Activated T-helper 2 cell treated with anti-CD3 and anti-CD28 coated beads, Interferon-gamma antibody, Interleukin-2, Interleukin-4, amounts not matched to agents 10 μg/mL and 5 μg/mL and 100 μg/mL, durations not matched to agents 14 hours and 24 hours and 36 hours (primary cell): ENCODE measurements around the gene KLHL13. TPM values are rescaled to one million over a fixed set of nuclear protein-coding genes. Genes with fewer than 3 reads are reported as not detected.
"Not testable (repeated sequence)": the region's sequence is repeated elsewhere in the genome, so short reads cannot be mapped to it uniquely, and the experiment has no call there.

Experiments used
- DNase-seq: peaks from one replicate; pipeline ENCODE4 v3.0.0; 2021; ENCODE audit warnings: low spot score
- H3K27ac Mint-ChIP-seq: one replicate; pipeline ENCODE4 v1.8.0; 2021; ENCODE audit warnings: mixed read lengths
- H3K27me3 Mint-ChIP-seq: one replicate; pipeline ENCODE4 v1.8.0; 2021; ENCODE audit warnings: low read depth, mixed read lengths
- H3K36me3 Mint-ChIP-seq: one replicate; pipeline ENCODE4 v1.8.0; 2021; ENCODE audit warnings: low read depth, mixed read lengths
- H3K4me1 Mint-ChIP-seq: one replicate; pipeline ENCODE4 v1.8.0; 2021; ENCODE audit warnings: low read depth, mixed read lengths
- H3K4me3 Mint-ChIP-seq: one replicate; pipeline ENCODE4 v1.8.0; 2021; ENCODE audit warnings: low read depth, mild to moderate bottlenecking, moderate library complexity, mixed read lengths
- H3K9me3 Mint-ChIP-seq: one replicate; pipeline ENCODE4 v1.8.0; 2021; ENCODE audit warnings: mixed read lengths
- intact Hi-C: fragments of 100-400 bp; cut with micrococcal nuclease; formaldehyde crosslinking; loops from one replicate; pipeline ENCODE4 v1.15.1; 2023
- total RNA-seq: library from RNA; stranded (reverse); gene quantifications from 2 replicates; pipeline ENCODE4 v1.2.3, GENCODE V29; 2022

Gene KLHL13
- total RNA-seq, 1 donor from 2014 or later = 0.32 TPM

DNA sequence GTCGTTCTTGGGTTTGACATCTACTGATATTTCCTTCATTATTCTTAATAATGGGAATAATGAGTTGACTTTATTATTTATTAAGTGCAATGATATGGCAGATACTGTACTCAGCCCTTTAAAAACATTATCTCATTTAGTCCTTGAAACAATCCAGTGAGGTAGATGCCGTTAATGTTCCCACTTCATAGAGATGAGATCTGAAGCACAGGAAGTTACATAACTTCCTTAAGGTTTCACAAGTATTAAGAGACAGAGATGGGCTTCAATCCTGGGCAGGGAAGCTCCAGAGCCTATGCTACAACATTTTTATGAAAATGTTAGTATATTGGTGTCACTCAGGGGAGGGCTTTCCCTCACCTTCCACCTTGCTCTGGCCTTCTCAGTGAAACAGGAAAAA, 9.7 kb upstream of the KLHL13 start:
- intact Hi-C loops = no loop called here
- Mint-ChIP-seq H3K27me3 (no peaks in the 10 kb centered on the region), H3K4me1 (no peaks in the 10 kb centered on the region), H3K4me3 (no peak overlapping the region), H3K9me3 (no peaks in the 10 kb centered on the region), H3K27ac (no peak overlapping the region), H3K36me3 (no peaks in the 10 kb centered on the region)
- DNase-seq = no peak

DNA sequence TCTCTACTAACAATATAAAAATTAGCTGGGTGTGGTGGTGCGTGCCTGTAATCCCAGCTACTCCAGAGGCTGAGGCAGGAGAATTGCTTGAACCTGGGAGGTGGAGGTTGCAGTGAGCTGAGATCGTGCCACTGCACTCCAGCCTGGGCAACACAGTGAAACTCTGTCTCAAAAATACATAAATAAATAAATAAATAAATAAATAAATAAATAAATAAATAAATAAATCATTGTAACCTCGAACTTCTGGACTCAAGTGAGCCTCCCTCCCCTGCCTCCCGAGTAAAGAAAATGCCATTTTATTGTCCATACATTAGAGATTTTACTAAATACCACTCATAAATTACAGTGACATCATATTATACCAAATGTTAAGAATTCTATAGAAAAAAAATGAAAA, 7.6 kb upstream of the KLHL13 start:
- H3K27me3 Mint-ChIP-seq, H3K9me3 Mint-ChIP-seq, H3K4me1 Mint-ChIP-seq, H3K27ac Mint-ChIP-seq, DNase-seq, H3K36me3 Mint-ChIP-seq, intact Hi-C loops, H3K4me3 Mint-ChIP-seq: not testable (repeated sequence)

DNA sequence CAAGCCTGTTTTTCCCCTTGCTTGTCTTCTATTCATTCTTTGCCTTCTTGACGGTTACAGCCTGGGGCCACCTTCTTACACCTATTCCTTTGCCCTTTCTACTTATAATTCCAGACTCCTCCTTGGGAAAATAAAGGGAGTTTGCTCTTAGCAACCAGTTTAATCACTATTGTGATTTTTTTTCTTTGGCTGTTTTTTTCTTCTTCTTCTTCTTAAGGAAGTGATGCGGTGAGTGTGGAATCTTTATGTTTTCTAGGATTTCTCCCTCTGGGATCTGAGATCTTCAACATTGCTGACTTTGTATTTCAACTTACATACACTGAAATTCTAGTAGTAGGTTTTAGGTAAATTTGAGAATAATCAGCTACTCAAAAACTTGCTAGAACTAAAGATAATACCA, 1.1 kb upstream of the KLHL13 start:
- intact Hi-C loops = no loop called here
- DNase-seq = no peak
- Mint-ChIP-seq H3K27me3 (peaks cover 24% of the 10 kb centered on the region), H3K27ac (no peak overlapping the region), H3K36me3 (no peaks in the 10 kb centered on the region), H3K9me3 (no peaks in the 10 kb centered on the region), H3K4me1 (peaks cover 7% of the 10 kb centered on the region), H3K4me3 (peak overlapping the region; percentile 14)

DNA sequence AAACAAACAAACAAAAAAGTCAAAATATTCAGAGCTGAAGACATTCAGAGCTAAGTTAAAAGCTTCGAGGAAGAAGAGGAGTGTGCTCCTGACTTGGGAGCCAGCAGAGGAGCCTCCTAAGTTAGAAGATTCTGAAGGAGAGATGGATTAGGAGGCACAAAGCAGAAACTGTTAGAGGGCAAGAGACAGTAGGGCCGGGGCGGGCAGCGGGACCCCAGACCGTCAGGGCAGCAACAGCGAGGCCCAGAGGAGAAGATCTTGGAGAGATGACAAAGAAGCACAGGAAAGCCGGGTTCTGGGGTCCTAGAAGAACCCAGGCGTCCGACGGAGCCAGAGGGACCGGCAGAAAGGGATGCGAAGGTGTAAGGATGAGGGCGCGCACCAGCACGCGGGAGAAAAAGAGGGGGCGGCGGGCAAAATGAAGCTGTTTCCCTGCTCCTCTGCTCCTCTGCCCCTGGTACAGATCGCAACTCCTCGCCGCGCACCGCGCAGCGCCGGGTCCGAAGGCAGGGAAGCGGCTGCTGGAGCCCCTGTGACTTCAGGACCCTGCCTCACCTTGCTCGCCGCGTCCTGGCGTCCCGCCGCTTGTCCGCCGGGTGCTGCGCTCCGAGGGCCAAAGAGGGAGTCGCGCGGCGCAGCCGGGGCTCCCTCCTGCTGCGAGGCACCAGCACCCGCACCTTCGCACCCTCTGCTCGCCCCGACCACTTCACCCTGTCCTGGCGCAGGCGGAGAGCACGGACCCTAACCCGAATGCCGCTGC, 477 bp downstream of the KLHL13 start:
- H3K9me3 Mint-ChIP-seq = no peaks in the 10 kb centered on the region
- peaks cover 7% of the 10 kb centered on the region for H3K4me1 Mint-ChIP-seq
- intact Hi-C loops = no loop called here
- no peaks in the 10 kb centered on the region for H3K36me3 Mint-ChIP-seq
- H3K27me3 Mint-ChIP-seq = peaks cover 24% of the 10 kb centered on the region
- H3K27ac Mint-ChIP-seq = no peak overlapping the region
- peak overlapping the region; percentile 76 for H3K4me3 Mint-ChIP-seq
- DNase-seq = no peak

DNA sequence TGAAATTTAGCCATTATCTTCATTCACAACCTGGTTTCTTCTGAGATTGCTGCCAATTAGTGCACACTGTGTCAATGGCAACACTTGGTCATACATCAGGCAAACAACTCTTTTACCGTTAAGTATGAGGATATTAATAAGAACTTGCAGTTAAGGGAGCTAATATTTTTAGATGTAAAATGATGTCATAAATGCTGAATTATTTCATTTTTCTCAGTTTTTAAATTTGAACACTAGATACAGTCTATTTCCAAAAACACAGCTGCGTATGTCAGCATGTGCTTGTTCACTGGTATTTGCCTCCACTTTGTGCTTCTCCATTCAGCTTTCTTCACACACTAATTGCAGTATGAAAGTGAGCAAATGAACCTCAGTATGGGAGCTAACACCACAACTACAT, 1.6 kb downstream of the KLHL13 start:
- H3K9me3 Mint-ChIP-seq = no peaks in the 10 kb centered on the region
- H3K4me1 Mint-ChIP-seq = peaks cover 7% of the 10 kb centered on the region
- H3K27me3 Mint-ChIP-seq = peaks cover 21% of the 10 kb centered on the region
- H3K27ac Mint-ChIP-seq = no peak overlapping the region
- no peak overlapping the region for H3K4me3 Mint-ChIP-seq
- no peak for DNase-seq
- no peaks in the 10 kb centered on the region for H3K36me3 Mint-ChIP-seq
- intact Hi-C loops = no loop called here

DNA sequence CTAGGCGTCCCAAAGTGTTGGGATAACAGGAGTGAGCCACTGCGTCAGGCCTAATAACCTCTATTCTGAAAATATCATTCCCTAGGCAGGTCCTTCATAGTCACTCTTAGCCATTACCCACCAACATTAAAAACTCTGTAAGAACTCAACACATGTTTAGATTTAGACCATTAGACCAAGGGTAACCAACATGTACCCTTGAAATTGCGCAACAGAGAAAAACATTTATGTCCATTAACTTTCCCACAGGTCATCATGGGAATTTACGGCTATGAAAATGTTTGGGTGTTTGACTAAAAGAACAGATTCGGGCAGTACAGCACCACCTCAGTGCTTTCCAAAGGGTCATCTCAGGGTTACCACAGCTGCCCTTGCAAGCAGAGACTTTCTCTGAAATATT, 7.5 kb downstream of the KLHL13 start:
- H3K4me1 Mint-ChIP-seq = no peaks in the 10 kb centered on the region
- no peaks in the 10 kb centered on the region for H3K27me3 Mint-ChIP-seq
- H3K36me3 Mint-ChIP-seq = no peaks in the 10 kb centered on the region
- H3K9me3 Mint-ChIP-seq = no peaks in the 10 kb centered on the region
- no peak overlapping the region for H3K4me3 Mint-ChIP-seq
- intact Hi-C loops = no loop called here
- DNase-seq = no peak
- no peak overlapping the region for H3K27ac Mint-ChIP-seq

DNA sequence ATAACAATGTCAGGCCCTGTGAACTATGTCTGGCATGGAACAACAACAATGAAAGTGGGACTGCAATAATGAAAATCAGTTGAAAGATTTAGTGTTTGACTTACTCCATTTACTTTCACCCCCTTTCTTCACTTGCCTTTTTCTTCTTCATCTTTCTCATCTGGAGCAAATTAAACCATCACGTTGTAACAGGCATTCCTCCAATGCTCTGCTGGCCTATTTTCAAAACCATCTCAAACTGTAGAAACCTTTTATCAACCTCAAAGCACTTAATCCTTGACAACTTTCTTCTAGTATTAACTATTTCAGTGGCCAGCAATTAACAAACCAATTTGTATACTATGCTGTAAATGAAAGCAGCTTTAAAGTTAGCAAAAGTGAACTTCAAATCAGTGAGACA, 8.3 kb downstream of the KLHL13 start:
- H3K27me3 Mint-ChIP-seq = no peaks in the 10 kb centered on the region
- no peak for DNase-seq
- no peaks in the 10 kb centered on the region for H3K36me3 Mint-ChIP-seq
- H3K4me1 Mint-ChIP-seq = no peaks in the 10 kb centered on the region
- no peaks in the 10 kb centered on the region for H3K9me3 Mint-ChIP-seq
- no peak overlapping the region for H3K4me3 Mint-ChIP-seq
- intact Hi-C loops = no loop called here
- H3K27ac Mint-ChIP-seq = no peak overlapping the region

DNA sequence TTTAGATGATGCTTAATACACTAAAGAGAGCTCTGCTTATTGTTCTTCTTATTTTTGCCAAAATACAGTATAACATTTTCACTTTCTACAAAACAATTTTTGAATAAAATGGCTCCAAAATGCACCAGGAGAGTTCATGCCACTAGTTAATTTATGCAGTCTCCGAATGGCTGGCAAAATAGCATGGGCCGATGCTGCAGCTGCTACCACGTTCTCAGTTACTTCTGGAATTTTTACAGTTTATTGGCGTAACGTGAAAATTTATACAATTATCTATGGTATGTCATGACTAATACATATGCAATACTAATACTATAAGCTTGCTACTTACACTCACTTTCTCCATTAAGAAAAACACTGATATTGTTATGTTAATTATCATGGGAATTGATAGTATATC, 16.5 kb downstream of the KLHL13 start:
- DNase-seq = no peak
- intact Hi-C loops = no loop called here
- Mint-ChIP-seq H3K4me1 (no peaks in the 10 kb centered on the region), H3K36me3 (no peaks in the 10 kb centered on the region), H3K27ac (no peak overlapping the region), H3K27me3 (no peaks in the 10 kb centered on the region), H3K4me3 (no peak overlapping the region), H3K9me3 (no peaks in the 10 kb centered on the region)

DNA sequence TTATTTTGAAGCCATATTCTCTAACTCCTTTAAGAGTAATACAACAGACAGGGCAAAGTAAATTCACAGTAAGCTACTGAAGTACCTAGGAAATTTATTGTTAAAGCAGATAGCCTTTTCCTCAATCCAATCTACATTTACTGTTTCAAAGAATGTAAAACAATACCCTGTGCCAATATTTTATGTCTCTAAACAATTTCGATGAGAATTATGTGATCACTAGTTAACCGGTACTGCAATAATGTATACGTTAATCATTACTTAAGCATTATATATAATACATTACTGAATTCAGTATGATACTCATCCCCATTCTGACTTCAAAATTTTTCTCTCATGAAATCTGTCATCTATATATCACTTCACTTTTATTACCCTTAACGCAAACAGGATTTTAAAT, 28.5 kb downstream of the KLHL13 start:
- DNase-seq = no peak
- Mint-ChIP-seq H3K9me3 (no peaks in the 10 kb centered on the region), H3K4me1 (no peaks in the 10 kb centered on the region), H3K4me3 (no peak overlapping the region), H3K36me3 (no peaks in the 10 kb centered on the region), H3K27me3 (no peaks in the 10 kb centered on the region), H3K27ac (no peak overlapping the region)
- intact Hi-C loops = no loop called here

DNA sequence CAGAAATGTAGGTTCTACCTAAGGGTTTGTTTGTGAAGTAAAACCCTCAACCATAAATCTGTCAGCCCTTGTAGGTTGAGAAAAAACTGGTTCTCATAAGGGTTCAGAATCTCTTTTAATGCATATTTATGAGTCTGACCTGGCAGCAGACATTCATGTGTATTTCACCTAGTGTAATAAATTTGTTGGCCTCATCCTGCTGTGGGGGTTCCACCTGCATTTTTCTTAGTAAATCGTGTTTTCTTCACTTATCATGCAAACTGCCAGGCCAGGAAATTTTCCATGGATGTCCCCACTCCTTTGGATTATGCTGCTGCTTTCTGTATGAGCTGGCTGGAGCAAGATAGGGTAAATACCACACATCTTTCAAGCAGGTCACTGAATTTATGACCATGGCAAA, 42.4 kb downstream of the KLHL13 start:
- Mint-ChIP-seq H3K4me3 (no peak overlapping the region), H3K27me3 (no peaks in the 10 kb centered on the region), H3K9me3 (no peaks in the 10 kb centered on the region), H3K27ac (no peak overlapping the region), H3K36me3 (no peaks in the 10 kb centered on the region), H3K4me1 (no peaks in the 10 kb centered on the region)
- DNase-seq = no peak
- intact Hi-C loops = no loop called here

DNA sequence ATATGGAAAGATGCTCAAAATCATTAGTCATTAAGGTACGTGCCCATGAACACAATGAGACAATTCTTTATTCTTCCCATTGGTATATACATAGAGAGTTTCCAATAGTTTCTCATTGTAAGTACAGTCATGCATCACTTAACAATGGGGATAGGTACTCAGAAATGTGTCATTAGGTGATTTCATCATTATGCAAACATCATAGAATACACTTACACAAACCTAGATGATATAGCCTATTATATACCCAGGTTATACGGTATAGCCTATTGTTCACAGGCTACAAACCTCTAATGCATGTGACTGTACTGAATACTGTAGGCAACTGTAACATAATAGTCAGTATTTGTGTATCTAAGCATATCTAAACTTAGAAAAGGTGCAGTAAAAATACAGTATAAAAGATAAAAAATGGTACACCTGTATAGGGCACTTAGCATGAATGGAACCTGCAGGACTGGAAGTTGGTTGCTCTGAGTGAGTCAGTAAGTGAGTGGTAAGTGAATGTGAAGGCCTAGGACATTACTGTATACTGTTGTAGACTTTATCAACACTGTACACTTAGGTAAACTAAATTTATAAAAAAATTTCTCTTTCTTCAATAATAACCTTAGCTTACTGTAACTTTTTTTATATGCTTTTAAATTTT, 49.6 kb downstream of the KLHL13 start:
- H3K27me3 Mint-ChIP-seq = no peaks in the 10 kb centered on the region
- no peaks in the 10 kb centered on the region for H3K9me3 Mint-ChIP-seq
- no peak overlapping the region for H3K27ac Mint-ChIP-seq
- H3K4me3 Mint-ChIP-seq = no peak overlapping the region
- no peaks in the 10 kb centered on the region for H3K36me3 Mint-ChIP-seq
- DNase-seq = no peak
- H3K4me1 Mint-ChIP-seq = peaks cover 3% of the 10 kb centered on the region
- intact Hi-C loops = no loop called here

DNA sequence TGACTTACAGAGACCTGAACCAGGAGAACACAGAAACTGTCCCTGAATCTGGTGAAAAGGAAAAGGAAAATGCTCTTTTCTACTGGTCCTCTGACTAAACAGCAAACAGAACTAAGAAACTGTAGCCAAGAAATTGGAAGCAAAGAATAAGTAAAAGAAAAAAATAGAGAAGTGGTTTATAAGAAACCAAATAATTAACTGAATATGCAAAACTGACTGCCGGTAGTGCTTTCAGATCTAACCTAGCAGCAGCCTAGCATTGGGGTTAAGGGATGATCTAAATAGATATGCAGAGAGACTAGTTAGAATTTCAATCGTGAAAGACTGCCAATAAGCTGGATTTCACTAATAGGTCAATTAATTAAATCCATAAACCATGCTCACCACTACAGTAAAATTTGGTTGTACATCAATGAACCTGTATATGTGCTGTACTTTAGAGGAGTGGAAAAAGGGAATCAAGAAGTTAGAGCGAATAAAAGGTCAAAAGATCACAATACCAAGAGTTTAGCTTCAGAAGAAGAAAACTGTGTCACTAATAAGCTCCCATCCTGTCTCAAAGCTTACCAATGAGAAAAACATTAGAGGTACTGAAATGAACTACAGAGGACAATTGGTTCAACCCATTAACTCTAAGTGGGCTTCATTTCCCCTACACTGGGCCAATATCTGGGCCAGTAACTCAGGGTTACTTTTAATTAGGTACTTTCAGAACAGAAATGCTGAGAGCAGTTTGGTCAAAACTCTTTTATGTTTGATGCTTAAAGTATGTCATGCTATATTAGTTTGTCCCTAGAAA, 53.6 kb downstream of the KLHL13 start:
- Mint-ChIP-seq H3K9me3 (no peaks in the 10 kb centered on the region), H3K4me3 (no peak overlapping the region), H3K27me3 (no peaks in the 10 kb centered on the region), H3K36me3 (no peaks in the 10 kb centered on the region), H3K27ac (no peak overlapping the region), H3K4me1 (peaks cover 3% of the 10 kb centered on the region)
- intact Hi-C loops = no loop called here
- DNase-seq = no peak
